ENCODE data around the gene TNS1. TPM values are rescaled to one million over a fixed set of nuclear protein-coding genes. Genes with fewer than 3 reads are reported as not detected.
A peak's percentile ranks its signal among the peaks of the same experiment; 100 is the strongest.

The TNS1 gene
- total RNA-seq, 2 donors from 2014 or later, result 4.4 to 44.9 TPM

DNA sequence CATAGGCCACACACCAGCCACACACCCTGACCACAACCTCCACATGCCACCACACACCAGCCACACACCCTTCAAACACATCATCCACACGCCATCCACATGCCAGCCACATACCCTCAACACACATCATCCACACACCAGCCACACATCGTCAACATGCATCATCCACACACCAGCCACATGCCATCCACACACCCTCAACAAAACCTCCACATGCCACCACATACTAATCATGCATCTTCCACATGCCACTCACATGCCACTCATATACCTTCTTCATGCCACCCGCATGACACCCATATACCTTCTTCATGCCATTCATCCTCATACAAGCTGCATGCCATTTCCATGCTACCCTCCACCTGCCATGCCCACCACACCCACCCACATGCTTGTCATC lies 12.4 kb downstream of the TNS1 start:
- H3K27ac Mint-ChIP-seq, result no peak overlapping the region
- H3K9me3 Mint-ChIP-seq, result no peaks in the 10 kb centered on the region
- no peak overlapping the region for H3K4me3 Mint-ChIP-seq
- ATAC-seq (replicated peaks), result no peak
- H3K4me1 Mint-ChIP-seq, result no peaks in the 10 kb centered on the region
- no peaks in the 10 kb centered on the region for H3K36me3 Mint-ChIP-seq (ENCODE audit: low read depth)
- peaks cover 14% of the 10 kb centered on the region for H3K27me3 Mint-ChIP-seq

DNA sequence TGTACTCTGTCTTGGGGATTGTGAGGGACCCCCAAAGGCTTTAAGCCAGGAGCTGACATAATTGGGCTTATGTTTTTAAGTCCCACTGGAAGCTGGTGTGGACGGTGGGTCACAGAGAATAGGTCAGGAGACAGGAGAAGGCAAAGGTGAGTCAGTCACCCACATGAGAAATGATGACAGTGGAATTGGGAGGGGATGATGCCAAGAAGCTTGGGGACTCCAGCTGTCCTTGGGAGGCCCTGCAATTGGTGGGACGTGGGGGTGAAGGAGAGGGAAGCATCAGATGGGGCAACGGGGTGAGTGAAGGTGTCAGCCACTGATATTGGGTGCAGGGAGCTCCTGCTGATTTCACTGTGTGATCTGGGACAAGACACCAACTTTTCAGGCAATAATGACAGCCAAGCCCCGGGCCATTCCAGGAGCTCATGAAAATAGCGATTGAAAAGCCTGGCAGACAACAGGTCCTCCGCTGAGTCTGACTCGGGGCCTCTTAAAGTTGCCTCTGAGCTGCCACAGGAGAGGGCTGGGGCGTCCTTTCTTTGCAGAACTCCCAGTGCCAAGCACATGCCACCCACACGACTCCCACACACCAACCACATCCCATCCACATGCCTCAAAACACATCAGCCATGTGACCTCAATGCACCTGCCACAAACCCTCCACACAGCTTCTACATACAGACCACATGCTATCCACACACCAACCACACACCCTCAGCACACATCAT lies 13.4 kb downstream of the TNS1 start:
- Mint-ChIP-seq H3K27me3 (peaks cover 14% of the 10 kb centered on the region), H3K9me3 (no peaks in the 10 kb centered on the region), H3K4me1 (no peaks in the 10 kb centered on the region), H3K27ac (no peak overlapping the region), H3K4me3 (no peak overlapping the region), H3K36me3 (ENCODE audit: low read depth) (no peaks in the 10 kb centered on the region)
- ATAC-seq (replicated peaks), result no peak

DNA sequence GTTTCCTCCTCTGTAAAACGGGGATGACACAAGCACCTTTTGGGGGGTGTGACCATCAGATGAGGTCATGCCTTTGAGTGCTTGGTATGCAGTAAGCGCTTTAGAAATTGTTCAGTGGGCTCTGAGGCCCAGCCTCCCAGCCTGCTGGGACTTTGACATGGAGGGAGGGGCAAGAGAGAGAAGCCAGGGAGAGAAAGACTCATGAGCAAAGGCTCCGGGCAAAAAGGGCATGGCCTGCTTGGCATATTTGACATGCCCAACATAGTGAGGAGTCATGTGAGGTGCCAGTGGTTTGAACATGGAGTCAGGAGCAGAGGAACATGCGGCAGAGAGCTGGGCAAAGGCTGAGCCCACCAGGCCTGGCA lies 14.0 kb downstream of the TNS1 start:
- ATAC-seq (replicated peaks), result no peak
- Mint-ChIP-seq H3K27ac (no peak overlapping the region), H3K4me3 (no peak overlapping the region)

DNA sequence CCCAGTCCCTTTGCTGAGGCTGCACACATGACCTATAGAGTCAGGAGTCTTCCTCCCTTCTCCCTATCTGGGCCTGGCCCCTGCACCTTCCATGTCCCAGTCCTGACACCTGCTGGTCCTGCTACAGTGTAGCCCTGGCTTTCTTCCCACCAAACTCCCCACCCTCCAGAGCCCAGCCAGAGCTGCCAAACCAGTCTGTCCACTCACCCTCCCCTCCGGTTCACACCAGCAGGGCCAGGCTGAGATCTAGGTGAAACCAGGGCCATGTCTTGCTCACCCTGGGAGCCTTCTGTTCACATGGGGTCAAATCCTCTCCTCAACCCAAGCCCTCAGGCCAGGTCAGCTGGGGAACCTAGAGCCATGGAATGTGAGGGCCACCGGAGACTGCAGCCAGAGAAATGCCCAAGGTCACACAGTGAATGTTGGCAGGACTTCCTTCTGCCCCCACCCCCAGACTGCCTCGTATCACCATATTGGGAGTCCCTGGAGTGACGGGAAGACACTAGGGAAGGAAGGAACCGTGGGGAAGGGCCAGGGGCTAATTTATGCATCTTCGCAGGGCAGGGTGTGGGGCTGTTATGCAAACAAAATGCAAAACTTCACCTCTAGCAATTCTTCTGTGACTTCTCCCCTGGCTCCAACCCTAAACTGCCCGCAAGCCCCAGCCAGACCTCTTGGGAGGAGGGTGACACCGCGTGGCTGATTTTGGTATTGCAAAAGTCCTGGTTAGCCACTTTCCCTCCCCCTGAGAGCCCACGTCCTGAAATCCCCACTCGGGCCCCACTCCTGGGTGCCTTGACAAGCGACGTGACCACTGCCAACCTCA lies 14.6 kb downstream of the TNS1 start:
- Mint-ChIP-seq H3K27ac (no peak overlapping the region), H3K4me1 (no peaks in the 10 kb centered on the region), H3K9me3 (no peaks in the 10 kb centered on the region), H3K4me3 (no peak overlapping the region), H3K27me3 (peaks cover 14% of the 10 kb centered on the region), H3K36me3 (ENCODE audit: low read depth) (no peaks in the 10 kb centered on the region)
- ATAC-seq (replicated peaks), result peak; percentile 59

More for the DNA sequence above, 14.0 kb downstream of the TNS1 start:
- no peaks in the 10 kb centered on the region for H3K4me1 Mint-ChIP-seq
- H3K9me3 Mint-ChIP-seq, result no peaks in the 10 kb centered on the region
- peaks cover 14% of the 10 kb centered on the region for H3K27me3 Mint-ChIP-seq
- H3K36me3 Mint-ChIP-seq (ENCODE audit: low read depth), result no peaks in the 10 kb centered on the region

DNA sequence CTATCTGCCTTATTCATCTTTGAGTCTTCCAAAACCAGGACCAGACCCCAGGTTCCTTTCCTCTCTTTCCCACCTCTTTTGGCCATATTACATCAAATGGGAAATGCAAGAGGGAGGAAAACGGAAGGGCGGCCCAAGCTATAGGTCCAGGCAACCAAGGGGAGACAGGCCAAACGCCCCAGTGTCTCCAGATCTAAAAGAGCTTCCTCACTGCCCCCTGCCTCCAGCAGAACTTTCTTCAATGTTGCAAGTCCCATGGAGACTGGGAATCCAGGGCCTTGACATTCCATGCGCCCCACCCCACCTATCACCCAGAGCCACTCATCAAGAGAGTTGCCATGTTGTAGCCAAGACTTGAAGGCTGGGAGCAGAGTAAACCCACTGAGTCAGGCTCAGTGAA lies 15.4 kb downstream of the TNS1 start:
- H3K27me3 Mint-ChIP-seq, result peaks cover 11% of the 10 kb centered on the region
- H3K4me1 Mint-ChIP-seq, result no peaks in the 10 kb centered on the region
- H3K36me3 Mint-ChIP-seq (ENCODE audit: low read depth), result no peaks in the 10 kb centered on the region
- no peak for ATAC-seq (replicated peaks)
- H3K27ac Mint-ChIP-seq, result no peak overlapping the region
- no peaks in the 10 kb centered on the region for H3K9me3 Mint-ChIP-seq
- H3K4me3 Mint-ChIP-seq, result no peak overlapping the region

DNA sequence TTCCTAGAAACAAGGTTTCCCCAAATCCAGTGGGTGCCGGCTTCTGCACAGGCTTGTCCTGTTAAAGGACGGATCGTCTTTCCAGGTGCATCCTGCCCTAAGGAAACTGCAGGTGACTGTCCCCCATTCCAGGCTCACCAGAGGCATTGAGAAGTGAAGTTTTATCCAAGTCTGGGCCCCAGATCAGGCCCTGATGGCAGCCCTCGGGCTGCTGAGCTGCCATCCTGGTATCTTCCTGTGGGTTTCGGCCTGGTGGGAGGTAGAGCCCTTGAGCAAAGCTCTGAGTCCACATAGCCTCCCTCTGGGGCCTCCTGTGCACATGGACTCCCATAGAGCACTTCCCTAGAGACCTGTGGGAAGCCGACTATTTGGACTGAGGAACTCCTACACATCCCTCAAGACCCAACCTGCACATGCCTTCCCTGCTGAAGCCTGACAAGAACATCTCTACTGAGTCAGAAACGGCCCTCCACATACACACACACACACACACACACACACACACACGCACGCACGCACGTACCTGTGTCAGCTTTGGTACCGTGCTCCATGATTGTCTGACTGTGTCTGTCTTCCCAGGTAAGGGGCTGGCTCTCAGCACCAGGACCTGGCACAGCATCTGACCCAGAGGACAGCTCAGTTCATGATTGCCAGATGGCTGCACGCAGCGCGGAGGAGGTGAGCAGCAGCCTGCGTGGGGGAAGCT lies 16.4 kb downstream of the TNS1 start:
- ATAC-seq (replicated peaks), result no peak
- Mint-ChIP-seq H3K9me3 (no peaks in the 10 kb centered on the region), H3K4me3 (no peak overlapping the region), H3K27ac (no peak overlapping the region), H3K36me3 (ENCODE audit: low read depth) (no peaks in the 10 kb centered on the region), H3K27me3 (peaks cover 6% of the 10 kb centered on the region), H3K4me1 (no peaks in the 10 kb centered on the region)

DNA sequence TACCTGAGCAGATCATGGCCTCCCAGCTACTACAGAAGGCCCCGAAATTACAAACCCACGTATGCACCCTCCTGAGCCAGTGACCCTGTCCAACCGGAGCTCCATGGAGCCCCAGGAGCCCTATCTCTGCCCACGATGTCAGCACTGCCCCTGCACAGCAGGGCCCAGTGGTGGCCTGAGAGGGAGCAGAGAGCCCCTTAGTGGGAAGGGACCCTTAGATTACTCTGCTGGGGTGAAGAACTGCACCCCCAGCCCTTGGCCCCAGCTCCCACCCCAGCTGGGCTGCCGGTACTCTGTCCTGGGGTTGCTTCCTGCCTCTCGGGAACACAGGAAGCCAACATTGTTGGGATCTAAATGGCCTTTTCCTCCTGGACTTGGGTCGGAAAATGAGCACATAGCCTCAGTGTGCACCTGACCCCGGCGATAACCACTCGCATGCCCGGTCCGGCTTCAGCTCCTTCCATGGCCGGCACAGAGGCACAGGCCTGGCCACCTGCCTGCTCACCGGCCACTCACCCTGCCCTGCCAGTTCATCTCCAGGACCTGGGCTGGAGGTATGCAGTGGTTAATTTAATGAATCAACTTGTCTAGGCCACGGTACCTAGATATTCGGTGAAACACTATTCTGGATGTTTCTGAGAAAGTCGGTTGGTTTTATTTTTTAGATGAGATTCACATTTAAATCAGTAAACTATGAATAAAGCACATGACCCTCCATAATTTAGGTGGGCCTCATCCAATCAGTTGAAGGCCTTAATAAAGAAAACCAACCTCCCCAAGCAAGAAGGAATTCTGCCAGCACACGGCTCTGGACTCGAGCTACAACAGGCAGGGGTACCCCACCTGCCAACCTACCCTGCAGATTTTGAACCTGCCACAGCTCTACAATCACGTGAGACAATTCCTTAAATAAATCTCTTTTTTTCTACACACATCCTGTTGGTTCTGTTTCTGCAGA lies 19.2 kb downstream of the TNS1 start:
- Mint-ChIP-seq H3K9me3 (no peaks in the 10 kb centered on the region), H3K4me3 (no peak overlapping the region), H3K36me3 (ENCODE audit: low read depth) (no peaks in the 10 kb centered on the region), H3K27me3 (peaks cover 8% of the 10 kb centered on the region), H3K27ac (no peak overlapping the region), H3K4me1 (no peaks in the 10 kb centered on the region)
- no peak for ATAC-seq (replicated peaks)

DNA sequence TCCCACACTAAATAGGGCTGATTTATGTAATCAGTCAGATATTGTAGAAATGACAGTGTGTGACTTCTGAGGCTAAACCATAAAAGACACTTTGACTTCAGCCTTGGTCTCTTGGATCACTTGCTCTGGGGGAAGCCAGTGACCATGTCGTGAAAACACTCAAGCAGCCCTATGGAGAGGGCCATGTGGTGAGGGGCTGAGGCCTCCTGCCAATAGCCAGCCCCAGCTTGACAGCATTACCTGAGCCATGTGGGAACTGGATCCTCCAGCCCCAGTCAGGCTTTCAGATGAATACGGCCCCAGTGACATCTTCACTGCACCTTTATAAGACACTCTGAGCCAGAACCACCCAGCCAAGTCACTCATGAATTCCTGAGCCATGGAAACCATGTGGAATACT lies 20.8 kb downstream of the TNS1 start:
- H3K4me3 Mint-ChIP-seq, result no peak overlapping the region
- H3K9me3 Mint-ChIP-seq, result no peaks in the 10 kb centered on the region
- H3K36me3 Mint-ChIP-seq (ENCODE audit: low read depth), result no peaks in the 10 kb centered on the region
- H3K4me1 Mint-ChIP-seq, result no peaks in the 10 kb centered on the region
- no peak overlapping the region for H3K27ac Mint-ChIP-seq
- peaks cover 8% of the 10 kb centered on the region for H3K27me3 Mint-ChIP-seq
- ATAC-seq (replicated peaks), result no peak

DNA sequence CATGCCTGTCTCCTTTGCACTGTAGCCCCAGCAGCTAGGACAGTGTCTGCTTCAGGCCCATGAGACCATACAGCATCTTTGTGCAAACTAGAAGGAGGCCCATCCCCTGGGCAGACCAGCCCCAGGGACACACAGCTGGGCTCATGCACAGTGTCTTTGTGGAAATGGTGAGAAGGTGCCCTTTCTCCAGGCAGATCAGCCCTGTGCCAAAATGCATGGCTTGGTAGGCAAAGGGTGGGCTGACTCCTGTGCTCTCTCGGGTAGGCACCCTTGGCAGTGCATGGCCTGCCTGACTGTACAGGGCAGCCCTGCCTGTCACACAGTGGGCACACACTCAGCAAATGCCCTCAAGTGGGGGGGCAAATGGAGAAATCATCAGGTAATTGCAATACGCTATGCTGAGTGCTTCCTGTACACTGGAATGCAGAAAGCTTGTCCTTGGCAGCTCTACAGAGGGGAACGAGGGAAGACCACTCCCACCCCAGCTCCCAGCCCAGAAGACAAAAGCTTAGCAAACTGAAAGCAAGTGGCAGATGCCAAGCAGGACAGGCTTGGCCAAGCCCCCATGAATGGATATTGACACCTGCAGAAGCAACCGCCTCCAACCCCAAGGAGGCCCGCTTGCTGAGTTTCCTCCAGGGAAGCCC lies 21.6 kb downstream of the TNS1 start:
- Mint-ChIP-seq H3K27me3 (peaks cover 8% of the 10 kb centered on the region), H3K27ac (no peak overlapping the region), H3K4me3 (no peak overlapping the region), H3K4me1 (no peaks in the 10 kb centered on the region), H3K36me3 (ENCODE audit: low read depth) (no peaks in the 10 kb centered on the region), H3K9me3 (no peaks in the 10 kb centered on the region)
- ATAC-seq (replicated peaks), result no peak

DNA sequence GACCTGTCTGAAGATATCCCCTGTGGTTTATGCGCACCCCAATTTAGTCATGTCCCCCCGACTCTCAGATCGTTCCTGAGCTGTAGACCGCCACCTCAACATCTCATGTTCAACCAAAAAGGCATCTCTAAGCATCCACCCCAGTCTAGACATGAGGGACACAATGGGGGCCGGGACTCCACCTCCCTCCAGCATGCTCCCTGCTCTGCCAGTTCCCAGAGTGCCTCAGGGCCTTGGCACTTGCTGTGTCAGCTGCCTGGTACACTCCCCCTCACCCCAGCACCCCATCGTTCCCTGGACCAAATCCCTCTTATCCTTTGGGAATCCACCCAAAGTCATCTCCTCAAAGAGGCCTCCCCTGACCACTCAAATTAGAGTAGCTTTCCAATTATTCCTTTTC lies 22.2 kb downstream of the TNS1 start:
- ATAC-seq (replicated peaks), result no peak

DNA sequence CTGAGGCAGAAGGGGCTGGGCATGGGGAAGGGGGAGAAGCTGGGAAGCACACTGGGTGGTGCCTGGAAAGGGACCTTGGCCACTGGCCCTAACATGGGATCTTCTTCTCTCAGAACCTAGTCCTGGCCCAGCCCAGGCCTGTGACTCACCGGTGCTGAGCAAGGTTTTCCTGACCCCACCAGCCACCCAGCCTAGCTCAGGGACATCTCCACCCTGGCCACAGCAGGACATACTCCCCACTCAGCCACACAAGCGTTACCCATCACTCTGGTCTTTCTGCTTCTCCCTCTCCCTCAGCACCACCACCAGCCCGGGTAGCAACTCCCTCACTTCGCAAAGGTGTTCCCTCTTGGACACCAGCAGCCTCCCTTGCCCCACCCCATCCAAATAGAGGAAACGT lies 22.8 kb downstream of the TNS1 start:
- ATAC-seq (replicated peaks), result no peak
- no peak overlapping the region for H3K4me3 Mint-ChIP-seq
- H3K9me3 Mint-ChIP-seq, result no peaks in the 10 kb centered on the region
- peaks cover 8% of the 10 kb centered on the region for H3K27me3 Mint-ChIP-seq
- H3K27ac Mint-ChIP-seq, result no peak overlapping the region
- H3K4me1 Mint-ChIP-seq, result no peaks in the 10 kb centered on the region
- no peaks in the 10 kb centered on the region for H3K36me3 Mint-ChIP-seq (ENCODE audit: low read depth)

More for the DNA sequence above, 22.2 kb downstream of the TNS1 start:
- Mint-ChIP-seq H3K9me3 (no peaks in the 10 kb centered on the region), H3K27ac (no peak overlapping the region), H3K4me3 (no peak overlapping the region), H3K27me3 (peaks cover 8% of the 10 kb centered on the region), H3K36me3 (ENCODE audit: low read depth) (no peaks in the 10 kb centered on the region), H3K4me1 (no peaks in the 10 kb centered on the region)

DNA sequence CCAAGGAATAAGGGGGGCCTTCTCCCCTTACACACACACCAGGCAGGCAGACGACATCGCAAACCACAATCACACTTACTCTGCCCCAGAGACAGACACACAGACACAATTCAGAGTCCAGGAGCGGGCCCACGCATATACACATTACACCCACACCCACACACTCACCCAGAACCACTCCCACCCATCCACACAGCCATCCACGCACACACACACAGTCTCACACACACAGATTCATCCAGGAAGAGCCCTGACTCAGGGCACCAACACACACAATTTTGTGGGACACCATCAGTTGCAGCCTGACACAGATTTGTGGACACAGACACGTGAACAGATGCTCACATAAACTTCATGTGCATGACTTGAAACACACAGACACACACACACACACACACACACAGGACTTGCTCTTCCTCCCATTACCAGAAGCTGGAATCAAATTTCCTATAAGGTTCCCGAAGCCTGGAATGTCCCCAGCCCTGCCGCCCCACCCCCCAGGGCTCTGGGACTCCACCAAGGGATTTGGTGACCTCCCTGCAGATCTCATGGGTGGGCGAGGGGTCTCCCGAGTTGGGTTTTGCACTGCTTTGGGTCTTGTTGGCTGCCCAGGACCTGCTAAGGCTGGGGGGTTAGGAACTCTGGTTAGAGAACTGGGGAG lies 23.5 kb downstream of the TNS1 start:
- Mint-ChIP-seq H3K27me3 (peaks cover 9% of the 10 kb centered on the region), H3K36me3 (ENCODE audit: low read depth) (no peaks in the 10 kb centered on the region), H3K4me3 (no peak overlapping the region), H3K4me1 (no peaks in the 10 kb centered on the region), H3K27ac (no peak overlapping the region), H3K9me3 (no peaks in the 10 kb centered on the region)
- ATAC-seq (replicated peaks), result no peak

DNA sequence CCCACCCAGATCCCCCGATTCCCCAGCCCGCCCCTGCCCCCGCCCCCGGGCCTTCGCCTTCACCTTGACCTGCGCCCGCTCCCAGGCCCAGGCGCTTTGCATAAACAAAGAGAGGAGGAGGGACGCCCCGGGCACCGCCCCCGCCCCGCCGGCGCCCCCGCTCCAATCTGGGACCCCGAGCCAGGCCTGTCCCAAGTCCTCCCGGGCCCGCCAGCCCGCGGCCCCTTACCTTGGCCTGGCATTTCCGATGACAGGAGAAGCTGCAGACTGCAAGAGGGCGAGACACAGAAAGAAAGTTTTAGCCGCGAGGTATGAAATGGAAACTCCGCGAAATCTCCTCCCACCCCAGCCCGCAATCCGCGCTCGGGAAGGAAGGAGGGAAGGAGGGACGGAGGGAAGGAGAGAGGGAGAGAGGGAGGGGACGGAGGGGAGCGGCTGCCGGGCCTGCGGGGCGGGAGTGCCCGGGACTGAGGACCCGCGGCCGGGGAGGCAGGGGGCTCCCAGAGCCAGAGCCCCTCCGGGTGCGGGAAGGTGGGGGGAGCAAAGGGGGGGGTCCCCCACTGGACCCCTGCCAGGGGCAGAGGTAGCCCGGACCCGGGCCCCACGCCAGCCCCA lies 24.2 kb downstream of the TNS1 start:
- H3K36me3 Mint-ChIP-seq (ENCODE audit: low read depth), result no peaks in the 10 kb centered on the region
- no peak overlapping the region for H3K27ac Mint-ChIP-seq
- peaks cover 13% of the 10 kb centered on the region for H3K27me3 Mint-ChIP-seq
- no peaks in the 10 kb centered on the region for H3K4me1 Mint-ChIP-seq
- H3K9me3 Mint-ChIP-seq, result no peaks in the 10 kb centered on the region
- H3K4me3 Mint-ChIP-seq, result no peak overlapping the region
- ATAC-seq (replicated peaks), result no peak
